ENCODE data around the gene MAGI2.

GRCh38 chr7:78742694-78743093, 710.8 kb downstream of the MAGI2 start:
- no peak for TF ChIP-seq CTCF (IDR thresholded peaks at IDR 0.05; ENCODE audit: insufficient read depth, low read depth, low read length)
- TF ChIP-seq EZH2 (IDR thresholded peaks at IDR 0.05; ENCODE audit: insufficient read depth, low read length), result no peak

Data from astrocyte (in vitro differentiated cells and primary cell).